Measurements from ENCODE around the gene STK39. TPM values are rescaled to one million over a fixed set of nuclear protein-coding genes. Genes with fewer than 3 reads are reported as not detected.

STK39 gene
- total RNA-seq, 3 donors from 2014 or later, result 16.4 to 22.9 (median 19.2) TPM

DNA sequence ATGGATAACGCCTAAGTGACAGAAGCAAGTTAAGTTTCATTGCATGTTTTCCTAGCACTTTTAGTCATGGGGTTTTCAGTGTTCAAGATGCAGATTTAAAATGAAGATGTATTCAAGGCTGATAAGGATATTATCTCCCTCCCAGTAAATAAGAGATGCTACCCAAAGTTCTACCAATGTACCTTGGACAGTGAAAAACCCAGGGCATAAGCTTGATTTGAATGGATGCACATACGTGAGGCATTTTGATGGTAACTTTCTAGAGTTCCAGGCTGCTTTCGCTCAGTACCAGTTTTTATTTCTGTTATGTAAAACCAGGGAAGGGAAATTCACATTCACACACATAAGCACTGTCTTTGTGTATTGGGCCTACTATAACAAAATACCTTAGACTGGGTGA, 90.3 kb downstream of the STK39 start:
- no peak overlapping the region for H3K4me3 ChIP-seq
- no peaks in the 10 kb centered on the region for H3K4me1 ChIP-seq
- H3K9me3 ChIP-seq, result no peaks in the 10 kb centered on the region
- H3K36me3 ChIP-seq, result no peaks in the 10 kb centered on the region
- DNase-seq (ENCODE audit: low spot score in 2 of 2), result no peak
- intact Hi-C loops (cut with DNase I; ENCODE audit: low total_unique reads), result no loop called here
- no peak overlapping the region for H3K27ac ChIP-seq
- no peaks in the 10 kb centered on the region for H3K27me3 ChIP-seq
- TF ChIP-seq POLR2AphosphoS5 (IDR thresholded peaks at IDR 0.05) (no peak), POLR2A (IDR thresholded peaks at IDR 0.05) (no peak)
- TF ChIP-seq, protein P1, sequence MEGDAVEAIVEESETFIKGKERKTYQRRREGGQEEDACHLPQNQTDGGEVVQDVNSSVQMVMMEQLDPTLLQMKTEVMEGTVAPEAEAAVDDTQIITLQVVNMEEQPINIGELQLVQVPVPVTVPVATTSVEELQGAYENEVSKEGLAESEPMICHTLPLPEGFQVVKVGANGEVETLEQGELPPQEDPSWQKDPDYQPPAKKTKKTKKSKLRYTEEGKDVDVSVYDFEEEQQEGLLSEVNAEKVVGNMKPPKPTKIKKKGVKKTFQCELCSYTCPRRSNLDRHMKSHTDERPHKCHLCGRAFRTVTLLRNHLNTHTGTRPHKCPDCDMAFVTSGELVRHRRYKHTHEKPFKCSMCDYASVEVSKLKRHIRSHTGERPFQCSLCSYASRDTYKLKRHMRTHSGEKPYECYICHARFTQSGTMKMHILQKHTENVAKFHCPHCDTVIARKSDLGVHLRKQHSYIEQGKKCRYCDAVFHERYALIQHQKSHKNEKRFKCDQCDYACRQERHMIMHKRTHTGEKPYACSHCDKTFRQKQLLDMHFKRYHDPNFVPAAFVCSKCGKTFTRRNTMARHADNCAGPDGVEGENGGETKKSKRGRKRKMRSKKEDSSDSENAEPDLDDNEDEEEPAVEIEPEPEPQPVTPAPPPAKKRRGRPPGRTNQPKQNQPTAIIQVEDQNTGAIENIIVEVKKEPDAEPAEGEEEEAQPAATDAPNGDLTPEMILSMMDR (IDR thresholded peaks at IDR 0.05), result no peak

- peak in 1 of 2 donors; percentile 26 for DNase-seq (ENCODE audit: low spot score in 2 of 2)
- intact Hi-C loops (cut with DNase I; ENCODE audit: low total_unique reads), result no loop called here
- Histone ChIP-seq H3K36me3 (no peaks in the 10 kb centered on the region), H3K27me3 (no peaks in the 10 kb centered on the region), H3K9me3 (no peaks in the 10 kb centered on the region), H3K4me1 (no peaks in the 10 kb centered on the region), H3K4me3 (no peak overlapping the region), H3K27ac (no peak overlapping the region)
- TF ChIP-seq, protein P1 (IDR thresholded peaks at IDR 0.05), result no peak
- no peak for TF ChIP-seq POLR2A (IDR thresholded peaks at IDR 0.05)
- TF ChIP-seq POLR2AphosphoS5 (IDR thresholded peaks at IDR 0.05), result no peak
These were observed 90.7 kb downstream of the STK39 start for GRCh38 chr2:168156661-168157060.

- H3K4me1 ChIP-seq, result no peaks in the 10 kb centered on the region
- TF ChIP-seq POLR2A (IDR thresholded peaks at IDR 0.05) (no peak), POLR2AphosphoS5 (IDR thresholded peaks at IDR 0.05) (no peak)
- TF ChIP-seq, protein P1 (IDR thresholded peaks at IDR 0.05), result no peak
- DNase-seq (ENCODE audit: low spot score in 2 of 2), result no peak
- H3K9me3 ChIP-seq, result no peaks in the 10 kb centered on the region
- H3K4me3 ChIP-seq, result no peak overlapping the region
- intact Hi-C loops (cut with DNase I; ENCODE audit: low total_unique reads), result no loop called here
- H3K27ac ChIP-seq, result no peak overlapping the region
- no peaks in the 10 kb centered on the region for H3K27me3 ChIP-seq
- H3K36me3 ChIP-seq, result no peaks in the 10 kb centered on the region
These were observed 91.7 kb downstream of the STK39 start for GRCh38 chr2:168155680-168156079.

DNA sequence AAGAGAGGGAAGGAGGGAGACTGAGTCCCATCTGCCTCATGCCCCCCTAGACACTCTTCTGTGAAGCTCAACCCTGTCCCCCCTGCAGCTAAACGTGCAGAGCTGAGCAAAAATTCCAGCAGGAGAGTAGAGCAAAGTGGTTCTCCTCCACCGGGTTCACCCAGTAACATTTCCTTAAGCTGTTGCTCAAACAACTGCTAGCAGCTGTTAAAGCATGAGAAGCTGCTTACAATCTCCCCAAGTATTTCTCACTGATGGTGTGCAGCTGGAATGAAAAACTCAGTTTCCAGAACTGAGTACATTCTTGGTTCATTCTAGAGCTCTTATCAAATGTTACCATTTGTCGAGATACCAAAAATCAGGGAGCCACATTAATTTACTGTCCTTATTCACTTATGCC, 92.3 kb downstream of the STK39 start:
- Histone ChIP-seq H3K27ac (no peak overlapping the region), H3K4me3 (no peak overlapping the region), H3K36me3 (no peaks in the 10 kb centered on the region), H3K27me3 (no peaks in the 10 kb centered on the region), H3K9me3 (no peaks in the 10 kb centered on the region), H3K4me1 (no peaks in the 10 kb centered on the region)
- intact Hi-C loops (cut with DNase I; ENCODE audit: low total_unique reads), result no loop called here
- DNase-seq (ENCODE audit: low spot score in 2 of 2), result no peak
- TF ChIP-seq, protein P1 (IDR thresholded peaks at IDR 0.05), result no peak
- TF ChIP-seq POLR2A (IDR thresholded peaks at IDR 0.05) (no peak), POLR2AphosphoS5 (IDR thresholded peaks at IDR 0.05) (no peak)

GRCh38 chr2:168152902-168153530, 94.4 kb downstream of the STK39 start:
- H3K27me3 ChIP-seq, result no peaks in the 10 kb centered on the region
- H3K27ac ChIP-seq, result no peak overlapping the region
- H3K9me3 ChIP-seq, result no peaks in the 10 kb centered on the region
- intact Hi-C loops (cut with DNase I; ENCODE audit: low total_unique reads), result no loop called here
- H3K4me1 ChIP-seq, result no peaks in the 10 kb centered on the region
- TF ChIP-seq, protein P1 (IDR thresholded peaks at IDR 0.05), result no peak
- no peak for TF ChIP-seq POLR2A (IDR thresholded peaks at IDR 0.05)
- TF ChIP-seq POLR2AphosphoS5 (IDR thresholded peaks at IDR 0.05), result no peak
- H3K4me3 ChIP-seq, result no peak overlapping the region
- no peak for DNase-seq (ENCODE audit: low spot score in 2 of 2)
- no peaks in the 10 kb centered on the region for H3K36me3 ChIP-seq
